SK-N-DZ (cell line): ENCODE data around the gene MAML1.
"Not testable (repeated sequence)": the region's sequence is repeated elsewhere in the genome, so short reads cannot be mapped to it uniquely, and the experiment has no call there.

ENCODE experiments used
- DNase-seq: peaks from one replicate; pipeline ENCODE4 v3.0.0-alpha.2; 2015; ENCODE audit warnings: low spot score

MAML1 gene

GRCh38 chr5:179733772-179734126 is 1.1 kb downstream of the MAML1 start:
- DNase-seq, result no peak

DNA sequence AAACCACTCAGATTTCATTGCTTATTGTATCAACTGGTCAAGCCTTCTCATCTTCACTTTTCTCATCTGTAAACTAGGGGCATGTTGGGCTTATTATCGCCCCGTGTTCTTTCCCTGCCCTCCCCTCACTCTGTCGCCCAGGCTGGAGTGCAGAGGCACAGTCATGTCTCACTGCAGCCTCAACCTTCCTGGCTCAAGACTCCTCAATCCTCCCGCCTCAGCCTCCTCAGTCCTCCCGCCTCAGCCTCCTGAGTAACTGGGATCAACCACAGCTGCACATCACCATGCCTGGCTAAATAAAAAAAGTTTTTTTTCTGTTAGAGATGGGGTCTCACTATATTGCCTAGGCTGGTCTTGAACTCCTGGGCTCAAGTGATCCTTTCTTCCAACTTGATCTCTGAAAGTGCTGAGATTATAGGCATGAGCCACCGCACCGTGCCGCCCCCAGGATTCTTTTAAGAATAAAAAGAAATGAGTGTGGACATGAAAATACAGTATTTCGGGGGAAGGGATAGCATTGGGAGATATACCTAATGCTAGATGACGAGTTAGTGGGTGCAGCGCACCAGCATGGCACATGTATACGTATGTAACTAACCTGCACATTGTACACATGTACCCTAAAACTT is 2.0 kb downstream of the MAML1 start:
- no peak for DNase-seq

- DNase-seq, result no peak
Measured at GRCh38 chr5:179738742-179739141, 6.1 kb downstream of the MAML1 start.

- DNase-seq, result not testable (repeated sequence)
Measured at GRCh38 chr5:179744106-179744505, 11.5 kb downstream of the MAML1 start.

DNA sequence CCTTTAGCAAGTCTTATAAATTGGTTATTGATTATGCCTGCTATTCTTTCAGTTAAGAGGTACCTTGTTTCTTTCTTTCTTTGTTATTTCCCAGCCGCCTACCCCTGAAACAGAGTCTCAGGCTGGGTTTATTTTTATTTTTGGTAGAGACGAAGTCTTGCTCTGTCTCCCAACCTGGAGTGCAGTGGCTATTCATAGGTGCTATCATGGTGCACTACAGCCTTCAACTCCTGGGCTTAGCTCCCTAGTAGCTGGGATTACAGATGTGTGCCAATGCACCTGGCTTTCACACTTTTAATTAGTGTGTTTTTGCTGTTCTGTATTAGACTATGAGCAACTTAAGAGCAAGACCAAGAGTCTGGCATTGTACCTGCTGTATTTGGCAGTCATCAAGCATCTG is 14.2 kb downstream of the MAML1 start:
- no peak for DNase-seq

- DNase-seq, result no peak
Measured at GRCh38 chr5:179747811-179748210, 15.2 kb downstream of the MAML1 start.

- DNase-seq, result no peak
Measured at GRCh38 chr5:179749857-179750508, 17.4 kb downstream of the MAML1 start.

DNA sequence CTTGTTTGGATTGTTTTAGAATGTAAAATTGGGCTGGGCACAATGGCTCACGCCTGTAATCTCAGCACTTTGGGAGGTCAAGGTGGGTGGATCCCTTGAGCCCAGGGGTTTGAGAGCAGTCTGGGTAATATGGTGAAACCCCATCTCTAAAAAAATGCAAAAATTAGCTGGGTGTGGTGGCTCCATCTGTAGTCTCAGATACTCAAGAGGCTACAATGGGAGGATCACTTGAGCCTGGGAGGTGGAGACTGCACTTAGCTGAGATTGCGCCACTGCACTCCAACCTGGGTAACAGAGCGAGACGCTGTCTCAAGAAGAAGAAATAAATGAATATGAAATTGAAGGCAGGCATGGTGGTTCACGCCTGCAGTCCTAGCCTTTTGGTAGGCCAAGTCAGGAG is 21.3 kb downstream of the MAML1 start:
- DNase-seq, result no peak

DNA sequence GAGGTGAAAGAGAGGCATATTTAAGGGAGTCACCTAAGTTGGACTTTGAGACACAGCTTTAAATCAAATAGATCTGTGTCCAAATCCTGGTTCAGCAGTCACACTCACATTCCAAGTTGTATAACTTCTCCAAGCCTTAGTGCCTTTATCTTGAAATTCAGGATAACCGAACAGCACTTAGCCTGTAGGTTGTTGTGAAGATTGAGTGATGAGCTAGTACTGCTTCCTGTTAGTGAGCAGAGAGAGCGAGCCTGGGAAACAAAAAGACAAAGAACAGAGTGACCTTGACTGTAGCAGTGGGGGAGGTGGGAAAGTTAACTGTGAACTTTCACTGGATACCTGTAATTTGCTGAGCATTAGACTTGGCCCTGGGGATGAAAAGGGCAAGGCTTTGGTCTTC is 22.4 kb downstream of the MAML1 start:
- DNase-seq, result no peak

DNA sequence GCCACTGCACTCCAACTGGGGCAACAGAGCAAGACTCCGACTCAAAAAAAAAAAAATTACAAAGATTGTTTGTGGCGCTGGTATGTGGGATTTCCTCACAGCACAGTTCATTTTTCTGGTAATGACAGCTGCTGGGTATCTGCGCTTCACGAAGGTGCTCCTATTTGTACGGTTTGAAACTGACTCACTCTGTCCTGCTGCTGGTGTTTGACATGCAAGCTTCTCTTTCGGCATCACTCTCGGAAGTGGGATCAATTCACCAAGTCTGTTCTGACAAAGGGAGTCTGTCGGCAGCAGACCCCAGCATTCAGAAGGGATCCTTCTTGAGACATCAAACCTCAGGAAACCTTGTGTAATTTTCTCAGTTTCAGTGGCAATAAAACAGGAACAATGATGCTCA is 26.3 kb downstream of the MAML1 start:
- no peak for DNase-seq

DNA sequence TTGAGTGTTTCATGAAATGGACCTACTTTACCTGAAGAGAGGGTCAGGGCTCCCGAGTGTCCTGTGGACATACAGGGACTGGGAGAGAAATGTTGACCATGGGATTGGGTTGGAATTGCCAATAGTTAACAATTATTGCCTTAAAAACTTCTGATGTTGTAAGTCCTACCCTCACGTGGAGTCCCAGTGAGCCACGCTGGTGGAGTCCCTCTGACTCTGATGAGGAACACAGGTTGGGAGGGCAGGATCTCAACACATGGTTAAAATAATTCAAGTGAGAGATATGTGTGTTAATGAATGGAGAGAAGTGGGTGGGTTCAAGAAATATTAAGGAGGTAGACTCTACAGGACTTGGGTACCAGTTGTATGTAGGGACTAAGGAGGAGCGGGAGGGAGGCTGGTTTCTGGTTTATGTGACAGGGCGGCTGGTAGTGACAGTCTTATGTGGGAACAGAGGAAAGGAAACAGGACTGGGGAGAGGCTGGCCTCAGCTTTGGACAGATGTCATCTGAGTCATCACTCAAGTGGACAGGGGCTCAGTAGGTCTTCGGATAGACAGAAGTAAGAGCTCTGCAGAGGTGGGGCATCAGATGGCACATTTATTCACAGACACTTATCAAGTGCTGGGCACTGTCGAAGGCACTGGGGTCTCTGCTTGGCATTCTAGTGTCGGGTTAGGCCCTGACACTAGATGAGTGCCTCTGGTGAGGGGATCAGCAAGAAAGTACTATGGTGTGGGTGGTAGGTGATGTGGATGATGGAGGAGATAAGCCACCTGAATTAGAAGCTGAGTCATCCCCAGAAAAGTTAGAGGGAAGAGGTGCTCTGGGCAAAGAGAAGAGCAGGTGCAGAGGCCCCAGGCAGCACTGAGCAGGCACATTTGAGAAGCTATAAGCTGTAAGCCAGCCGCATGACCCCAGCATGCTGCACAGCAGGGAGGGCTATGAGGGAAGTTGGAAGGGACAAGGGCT is 27.2 kb downstream of the MAML1 start:
- DNase-seq, result no peak

DNA sequence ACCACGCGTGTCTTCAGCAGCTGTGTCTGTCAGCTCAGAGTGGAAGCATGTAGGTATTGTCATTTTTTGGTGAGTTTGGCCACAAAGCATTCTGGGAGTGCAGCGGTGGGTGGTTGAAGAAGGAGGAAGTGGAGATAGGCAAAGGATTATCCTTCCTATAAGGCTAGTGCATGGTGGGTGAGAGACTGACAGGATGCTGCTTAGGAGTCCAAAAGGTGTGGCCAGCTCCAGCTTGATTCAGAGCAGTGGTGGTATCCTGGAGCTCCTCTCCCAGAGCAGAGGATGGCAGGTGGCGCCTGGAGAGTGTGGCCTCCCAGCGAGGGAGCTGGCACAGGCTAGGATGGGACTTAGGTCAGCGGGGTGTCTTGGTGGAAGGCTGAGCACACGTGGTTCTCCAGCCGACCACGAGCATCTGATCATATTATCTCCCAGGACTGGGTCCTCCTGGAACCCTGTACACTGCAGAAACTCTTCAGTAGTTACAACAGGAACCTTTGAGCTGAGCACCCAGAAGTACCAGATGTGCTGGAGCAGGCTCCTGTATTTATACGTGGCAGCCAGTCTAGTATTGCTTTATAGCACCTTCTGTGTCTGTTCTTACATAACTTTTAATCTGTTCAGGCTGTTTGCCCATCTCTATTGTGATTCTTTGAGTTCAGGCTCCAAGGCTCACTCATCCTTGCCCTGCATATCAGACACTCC is 29.6 kb downstream of the MAML1 start:
- DNase-seq, result peak; percentile 29

- no peak for DNase-seq
Measured at GRCh38 chr5:179762781-179763176, 30.2 kb downstream of the MAML1 start.

DNA sequence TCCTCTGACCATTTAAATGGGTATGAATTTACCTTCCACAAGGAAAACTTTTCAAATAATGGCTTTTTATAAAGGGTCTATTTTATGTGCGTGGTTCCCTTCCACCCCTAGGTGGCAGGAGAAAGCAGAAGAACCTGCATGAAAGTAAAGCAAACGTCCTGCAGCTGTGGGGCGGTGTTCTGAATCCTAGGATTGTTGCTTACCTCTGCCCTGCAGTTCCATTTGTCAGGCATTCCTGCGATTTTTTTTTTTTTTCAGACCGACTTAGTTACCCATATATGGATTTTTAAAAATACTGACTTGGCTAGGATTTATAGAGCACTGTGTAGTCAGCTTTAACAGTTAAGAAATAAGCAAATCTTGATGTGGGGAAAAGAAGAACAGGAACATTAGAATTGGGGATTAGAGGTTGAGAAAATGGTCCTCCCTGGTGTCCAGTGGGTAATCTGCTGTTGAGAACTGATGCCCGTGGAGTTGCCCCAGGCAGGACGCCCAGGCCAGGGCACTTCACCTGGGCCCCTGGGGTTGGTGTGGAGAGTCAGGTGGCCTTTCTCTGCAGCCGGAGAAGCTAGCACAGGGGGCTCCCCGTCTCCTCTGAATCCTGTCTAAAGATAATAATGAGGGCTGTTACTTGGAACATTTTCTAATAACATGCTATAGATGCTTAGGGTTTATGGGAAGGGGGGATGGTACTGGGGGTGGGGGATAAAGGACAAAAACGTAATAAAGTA is 30.8 kb downstream of the MAML1 start:
- DNase-seq, result peak; percentile 68

GRCh38 chr5:179764056-179764455 is 31.4 kb downstream of the MAML1 start:
- no peak for DNase-seq

- DNase-seq, result no peak
Measured at GRCh38 chr5:179765400-179765799, 32.8 kb downstream of the MAML1 start.

GRCh38 chr5:179766021-179766725 is 33.6 kb downstream of the MAML1 start:
- DNase-seq, result no peak

DNA sequence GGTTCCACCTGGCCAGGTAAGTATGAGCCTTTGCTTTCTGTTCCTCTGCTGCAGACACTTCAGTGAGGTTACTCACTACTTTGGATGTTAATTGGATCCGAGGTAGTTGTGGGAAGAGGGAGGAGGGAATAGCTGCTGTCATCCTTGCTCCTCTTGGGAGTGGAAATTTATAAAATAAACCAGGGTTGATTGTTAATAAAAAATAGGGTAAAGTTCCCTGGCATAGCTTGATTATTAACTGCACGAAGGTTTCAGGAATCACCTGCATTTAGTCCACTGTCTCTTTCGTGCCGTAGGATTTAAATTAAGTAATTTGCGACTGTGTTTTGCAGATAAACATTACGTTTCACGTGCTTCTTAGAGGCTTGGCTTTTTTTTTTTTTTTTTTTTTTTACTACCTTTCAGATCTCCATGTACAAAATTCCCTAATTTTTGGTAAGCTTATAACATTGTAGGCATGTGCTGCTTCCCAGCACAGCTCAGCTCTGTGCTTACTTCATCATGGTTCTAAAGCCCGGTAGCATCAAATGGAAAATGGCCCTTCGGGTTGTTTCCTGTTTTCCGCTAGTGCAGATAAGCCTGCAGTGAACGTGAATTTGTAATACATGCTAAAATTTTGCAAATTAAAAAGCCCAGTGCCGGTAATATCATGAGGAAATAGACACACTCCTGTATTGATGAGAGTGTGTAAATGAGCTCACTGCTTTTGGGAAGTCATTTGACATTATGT is 34.3 kb downstream of the MAML1 start:
- no peak for DNase-seq

- DNase-seq, result no peak
Measured at GRCh38 chr5:179767496-179768100, 35.0 kb downstream of the MAML1 start.
